DOHH2 (cell line): ENCODE measurements around the gene FRY.

Source experiments
- CTCF ChIP-seq: fragments of 200-600 bp; sonication (generic); IDR thresholded peaks from one replicate; pipeline ENCODE4 v1.5.1; 2014; ENCODE audit warnings: antibody characterized with exemption, mild to moderate bottlenecking, low read depth, low read length; ENCODE audit not compliant: poor library complexity, severe bottlenecking
- EZH2phosphoT487 ChIP-seq: fragments of 200-600 bp; sonication (generic); IDR thresholded peaks from 2 replicates; pipeline ENCODE4 v1.6.1; 2017; ENCODE audit warnings: borderline replicate concordance, mild to moderate bottlenecking, antibody characterized with exemption, low read length, moderate library complexity, mixed read lengths

GRCh38 chr13:31997641-31998040, 33.9 kb upstream of the FRY start:
- TF ChIP-seq CTCF (no peak), EZH2phosphoT487 (no peak)
